Colonic mucosa (tissue), 4 donors: Measurements from ENCODE around the gene CHRNB4. TPM values are rescaled to one million over a fixed set of nuclear protein-coding genes. Genes with fewer than 3 reads are reported as not detected.

Source experiments
- DNase-seq: peaks from one replicate; pipeline ENCODE4 v3.0.0-alpha.2; 2020
- H3K27ac ChIP-seq: fragments of 200-600 bp; one replicate; pipeline ENCODE4 v1.8.0; 2021
- H3K27me3 ChIP-seq: fragments of 200-600 bp; one replicate; pipeline ENCODE4 v1.8.0; 2021
- H3K36me3 ChIP-seq: fragments of 200-600 bp; one replicate; pipeline ENCODE4 v1.8.0; 2021
- H3K4me1 ChIP-seq: fragments of 200-600 bp; one replicate; pipeline ENCODE4 v1.8.0; 2021; ENCODE audit warnings: mild to moderate bottlenecking
- H3K4me3 ChIP-seq: fragments of 200-600 bp; one replicate; pipeline ENCODE4 v1.8.0; 2021
- H3K9ac ChIP-seq, 2 donors: one replicate each; pipeline ENCODE4 v1.7.0; 2013; ENCODE audit warnings: control low read depth in 2 of 2, low read depth in 2 of 2, low read length in 2 of 2
- H3K9me3 ChIP-seq: fragments of 200-600 bp; one replicate; pipeline ENCODE4 v1.8.0; 2021
- intact Hi-C: fragments of 100-400 bp; cut with DNase I; formaldehyde crosslinking; loops from one replicate; pipeline ENCODE4 v1.14.1; 2022
- total RNA-seq, 2 donors: library from RNA; stranded (reverse); fragmentation: NEBNext Ultra II Directional in 1 of 2; extraction: Animal tissue kit (Norgen Biotek cat#: 25700) in 1 of 2; gene quantifications; one replicate each; pipeline ENCODE4 v1.2.1, GENCODE V29; 2021
- TF ChIP-seq, protein P1 (sequence below): fragments of 200-600 bp; IDR thresholded peaks from one replicate; pipeline ENCODE4 v1.8.0; 2022; ENCODE audit warnings: antibody characterized with exemption, mild to moderate bottlenecking
- donor health status: healthy.
- donor health status: DM: no; HTN: no; CAD: no.
- donor health status: DM: no; HTN: no; CAD: no.

CHRNB4 gene
- total RNA-seq, 2 donors from 2014 or later = 0.24 TPM; not detected in 1

- H3K27me3 ChIP-seq = no peaks in the 10 kb centered on the region
- H3K4me3 ChIP-seq = no peak overlapping the region
- no peaks in the 10 kb centered on the region for H3K36me3 ChIP-seq
- H3K4me1 ChIP-seq = no peaks in the 10 kb centered on the region
- no peak overlapping the region for H3K27ac ChIP-seq
- no peaks in the 10 kb centered on the region for H3K9me3 ChIP-seq
- no peak overlapping the region for H3K9ac ChIP-seq
- no peak for DNase-seq
- TF ChIP-seq, protein P1, sequence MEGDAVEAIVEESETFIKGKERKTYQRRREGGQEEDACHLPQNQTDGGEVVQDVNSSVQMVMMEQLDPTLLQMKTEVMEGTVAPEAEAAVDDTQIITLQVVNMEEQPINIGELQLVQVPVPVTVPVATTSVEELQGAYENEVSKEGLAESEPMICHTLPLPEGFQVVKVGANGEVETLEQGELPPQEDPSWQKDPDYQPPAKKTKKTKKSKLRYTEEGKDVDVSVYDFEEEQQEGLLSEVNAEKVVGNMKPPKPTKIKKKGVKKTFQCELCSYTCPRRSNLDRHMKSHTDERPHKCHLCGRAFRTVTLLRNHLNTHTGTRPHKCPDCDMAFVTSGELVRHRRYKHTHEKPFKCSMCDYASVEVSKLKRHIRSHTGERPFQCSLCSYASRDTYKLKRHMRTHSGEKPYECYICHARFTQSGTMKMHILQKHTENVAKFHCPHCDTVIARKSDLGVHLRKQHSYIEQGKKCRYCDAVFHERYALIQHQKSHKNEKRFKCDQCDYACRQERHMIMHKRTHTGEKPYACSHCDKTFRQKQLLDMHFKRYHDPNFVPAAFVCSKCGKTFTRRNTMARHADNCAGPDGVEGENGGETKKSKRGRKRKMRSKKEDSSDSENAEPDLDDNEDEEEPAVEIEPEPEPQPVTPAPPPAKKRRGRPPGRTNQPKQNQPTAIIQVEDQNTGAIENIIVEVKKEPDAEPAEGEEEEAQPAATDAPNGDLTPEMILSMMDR = no peak
- intact Hi-C loops = no loop called here
Measured at GRCh38 chr15:78629031-78629715, 11.8 kb downstream of the CHRNB4 start.

DNA sequence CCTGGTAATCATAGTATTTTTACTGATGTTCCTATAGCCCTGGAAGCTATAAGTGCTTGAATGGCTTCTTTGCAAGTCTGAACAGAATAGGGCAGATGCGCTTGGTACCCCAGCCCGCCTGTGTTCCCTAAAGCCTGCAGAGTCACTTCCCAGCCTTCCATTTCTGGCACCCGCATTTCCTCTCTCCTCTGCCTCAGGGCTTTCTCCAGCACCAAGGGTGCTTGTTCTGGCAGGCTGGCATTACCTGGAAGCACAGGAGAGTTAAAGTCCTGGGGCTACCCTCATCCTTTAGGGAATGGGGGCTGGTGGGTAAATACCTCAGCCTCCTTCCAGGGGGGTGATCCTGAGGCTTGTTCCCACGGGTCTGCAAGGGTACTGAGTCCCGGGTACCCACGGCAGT, 12.8 kb downstream of the CHRNB4 start:
- Histone ChIP-seq H3K27me3 (no peaks in the 10 kb centered on the region), H3K36me3 (no peaks in the 10 kb centered on the region), H3K4me3 (no peak overlapping the region), H3K9me3 (no peaks in the 10 kb centered on the region), H3K4me1 (no peaks in the 10 kb centered on the region), H3K9ac (no peak overlapping the region), H3K27ac (no peak overlapping the region)
- TF ChIP-seq, protein P1 = no peak
- no peak for DNase-seq
- intact Hi-C loops = no loop called here

DNA sequence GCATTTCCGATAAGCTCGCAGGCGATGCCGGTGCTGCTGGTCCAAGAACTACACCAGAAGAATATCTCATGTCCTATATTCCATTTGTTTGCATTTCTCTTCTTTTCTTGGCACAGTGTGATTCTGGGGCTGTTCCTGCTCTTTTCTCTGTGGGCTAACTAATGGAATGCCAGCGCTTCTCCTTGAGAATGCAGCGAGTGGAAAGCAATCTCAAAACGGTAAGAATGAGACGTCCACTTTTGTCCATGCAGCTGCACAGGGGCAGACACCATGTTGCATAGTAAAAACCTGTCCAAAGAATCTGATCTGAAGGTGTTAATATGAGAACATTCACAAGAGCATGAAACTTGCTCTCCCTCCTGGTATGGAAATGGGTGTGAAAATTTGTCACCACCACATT, 13.7 kb downstream of the CHRNB4 start:
- no peak for DNase-seq
- H3K4me3 ChIP-seq = no peak overlapping the region
- no peaks in the 10 kb centered on the region for H3K4me1 ChIP-seq
- TF ChIP-seq, protein P1 = no peak
- intact Hi-C loops = no loop called here
- no peak overlapping the region for H3K27ac ChIP-seq
- no peaks in the 10 kb centered on the region for H3K27me3 ChIP-seq
- no peak overlapping the region for H3K9ac ChIP-seq
- H3K9me3 ChIP-seq = no peaks in the 10 kb centered on the region
- no peaks in the 10 kb centered on the region for H3K36me3 ChIP-seq

DNA sequence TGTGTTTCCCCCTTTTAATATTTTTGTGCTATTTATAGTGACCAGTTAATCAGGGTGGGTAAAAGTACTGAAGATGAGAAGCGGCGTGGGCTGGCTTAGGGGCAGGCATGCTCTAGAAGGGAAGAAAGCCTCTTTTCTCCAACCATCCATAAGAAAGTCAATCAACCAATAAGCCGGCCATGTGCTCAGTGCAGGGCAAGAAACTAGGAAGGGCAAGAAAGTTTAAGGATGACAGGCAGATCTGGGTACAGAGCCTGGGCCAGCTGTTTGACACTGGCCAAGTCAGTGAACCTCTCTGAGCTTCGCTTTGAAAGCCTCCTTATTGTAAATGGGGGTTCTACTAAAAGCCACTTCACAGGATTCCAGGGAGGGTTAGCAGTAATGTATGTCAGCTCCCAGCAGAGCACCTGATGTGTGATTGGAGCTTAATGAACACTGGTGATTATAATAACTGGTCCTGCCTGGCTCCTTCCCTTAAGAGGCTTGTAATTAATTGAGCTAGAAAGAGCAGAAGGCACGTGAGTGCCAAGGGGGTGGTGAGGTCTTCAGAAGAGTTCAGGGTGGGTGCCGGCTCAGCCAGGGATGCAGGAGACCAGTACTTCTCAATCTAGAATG, 14.5 kb downstream of the CHRNB4 start:
- H3K9me3 ChIP-seq = no peaks in the 10 kb centered on the region
- no peak for DNase-seq
- H3K36me3 ChIP-seq = no peaks in the 10 kb centered on the region
- H3K4me1 ChIP-seq = no peaks in the 10 kb centered on the region
- intact Hi-C loops = no loop called here
- H3K27me3 ChIP-seq = peaks cover 4% of the 10 kb centered on the region
- no peak overlapping the region for H3K27ac ChIP-seq
- TF ChIP-seq, protein P1 = no peak
- H3K4me3 ChIP-seq = no peak overlapping the region
- H3K9ac ChIP-seq = no peak overlapping the region

GRCh38 chr15:78625606-78626280, 15.3 kb downstream of the CHRNB4 start:
- intact Hi-C loops = no loop called here
- H3K9me3 ChIP-seq = no peaks in the 10 kb centered on the region

More at GRCh38 chr15:78625606-78626280, 15.3 kb downstream of the CHRNB4 start:
- Histone ChIP-seq H3K4me1 (no peaks in the 10 kb centered on the region), H3K4me3 (no peak overlapping the region), H3K27me3 (peaks cover 12% of the 10 kb centered on the region), H3K36me3 (no peaks in the 10 kb centered on the region), H3K9ac (no peak overlapping the region), H3K27ac (no peak overlapping the region)
- DNase-seq = no peak
- TF ChIP-seq, protein P1 = no peak
